SH-SY5Y (cell line): ENCODE measurements around the gene MS4A6A.

Source experiments
- GATA2 ChIP-seq: IDR thresholded peaks from 2 replicates; pipeline ENCODE4 v1.6.1; 2011; ENCODE audit warnings: mild to moderate bottlenecking, low read depth, low read length
- GATA3 ChIP-seq: IDR thresholded peaks from 2 replicates; pipeline ENCODE4 v1.6.1; 2011; ENCODE audit warnings: low read depth, mild to moderate bottlenecking, low read length, moderate library complexity

GRCh38 chr11:60145677-60146076, 37.2 kb downstream of the MS4A6A start:
- TF ChIP-seq GATA3 (no peak), GATA2 (no peak)
